ENCODE data around the gene VAMP2.

GRCh38 chr17:8153957-8154607 lies 8.7 kb downstream of the VAMP2 start:
- TF ChIP-seq CTCF (IDR thresholded peaks at IDR 0.05) = no peak
- TF ChIP-seq ZFX (IDR thresholded peaks at IDR 0.05; ENCODE audit: borderline replicate concordance) = no peak

All from 22Rv1 (cell line).